Smooth muscle cell (in vitro differentiated cells): ENCODE data around the gene RINT1. TPM values are rescaled to one million over a fixed set of nuclear protein-coding genes. Genes with fewer than 3 reads are reported as not detected.

ENCODE experiments used
- DNase-seq: peaks from one replicate; lab custom pipeline; 2025; ENCODE audit not compliant: unreplicated experiment; lab: John Stamatoyannopoulos, UW
- H2AFZ ChIP-seq: fragments of 200-600 bp; sonication (generic); 2 replicates; pipeline ENCODE4 v1.6.0; 2016; ENCODE audit warnings: antibody characterized with exemption, low read depth, mild to moderate bottlenecking
- H3F3A ChIP-seq: fragments of 200-600 bp; sonication (generic); 2 replicates; pipeline ENCODE4 v1.6.0; 2017; ENCODE audit warnings: antibody characterized with exemption, low read depth
- H3K27ac ChIP-seq: fragments of 200-600 bp; sonication (generic); 2 replicates; pipeline ENCODE4 v1.5.1; 2016; ENCODE audit warnings: low read depth, mild to moderate bottlenecking
- H3K27me3 ChIP-seq: fragments of 200-600 bp; sonication (generic); 2 replicates; pipeline ENCODE4 v1.6.1; 2016; ENCODE audit warnings: low read depth, mild to moderate bottlenecking
- H3K36me3 ChIP-seq: fragments of 200-600 bp; sonication (generic); 2 replicates; pipeline ENCODE4 v1.5.1; 2016; ENCODE audit warnings: low read depth
- H3K4me1 ChIP-seq: fragments of 200-600 bp; sonication (generic); 2 replicates; pipeline ENCODE4 v1.5.1; 2016; ENCODE audit warnings: low read depth
- H3K4me2 ChIP-seq: fragments of 200-600 bp; sonication (generic); 2 replicates; pipeline ENCODE4 v1.6.0; 2016; ENCODE audit warnings: mild to moderate bottlenecking
- H3K4me3 ChIP-seq: fragments of 200-600 bp; sonication (generic); 2 replicates; pipeline ENCODE4 v1.5.1; 2016; ENCODE audit warnings: mild to moderate bottlenecking
- H3K79me2 ChIP-seq: fragments of 200-600 bp; sonication (generic); 2 replicates; pipeline ENCODE4 v1.6.0; 2016; ENCODE audit warnings: low read depth, mild to moderate bottlenecking
- H3K9ac ChIP-seq: fragments of 200-600 bp; sonication (generic); 2 replicates; pipeline ENCODE4 v1.6.0; 2016; ENCODE audit warnings: low read depth
- H3K9me3 ChIP-seq: fragments of 200-600 bp; sonication (generic); replicated peaks from 2 replicates; pipeline ENCODE4 v1.5.1; 2016; ENCODE audit warnings: low read depth
- H4K20me1 ChIP-seq: fragments of 200-600 bp; sonication (generic); 2 replicates; pipeline ENCODE4 v1.6.0; 2016; ENCODE audit warnings: low read depth
- CTCF ChIP-seq: fragments of 200-600 bp; sonication (generic); IDR thresholded peaks from 2 replicates; pipeline ENCODE4 v1.5.1; 2017; ENCODE audit warnings: borderline replicate concordance, mild to moderate bottlenecking, antibody characterized with exemption; ENCODE audit not compliant: insufficient read depth, poor library complexity, severe bottlenecking
- WGBS: methylation state at CpG from one replicate; pipeline ENCODE4 v1.1.7; 2016; ENCODE audit warnings: low lambda C conversion rate; 5-methylcytosine and 5-hydroxymethylcytosine counted together
- polyA plus RNA-seq: library from polyadenylated mRNA; unstranded; fragments of >200 nt; fragmentation: Nextera tagmentation; extraction: Ambion mirVana; gene quantifications from 2 replicates; pipeline ENCODE4 v1.2.1, GENCODE V29; 2016
- total RNA-seq: library from RNA; depleted of rRNA; stranded (reverse); fragments of >200 nt; gene quantifications from 2 replicates; pipeline ENCODE4 v1.2.3, GENCODE V29; 2014

RINT1 gene
- total and polyA plus RNA-seq, 2 experiments from 2014 or later, result 18.9 to 22.4 TPM

DNA sequence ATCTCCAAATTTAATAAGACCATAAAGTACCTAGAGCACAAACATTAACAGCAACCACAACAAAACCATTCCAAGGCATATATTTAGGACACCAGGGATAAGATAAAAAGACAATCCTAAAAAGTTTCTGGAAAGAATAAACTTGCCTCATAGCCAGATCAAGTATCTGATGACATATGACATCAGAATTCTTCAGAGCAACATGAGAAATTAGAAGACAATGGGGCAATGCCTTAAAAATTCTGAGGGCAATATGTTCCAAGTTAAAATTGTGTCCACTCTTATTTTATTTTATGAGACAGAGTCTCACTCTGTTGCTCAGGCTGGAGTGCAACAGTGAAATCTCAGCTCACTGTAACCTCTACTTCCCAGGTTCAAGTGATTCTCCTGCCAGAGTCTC is 46.5 kb downstream of the RINT1 start:
- H3K9ac ChIP-seq, result no peak overlapping the region
- no peaks in the 10 kb centered on the region for H3F3A ChIP-seq
- H3K27ac ChIP-seq, result no peak overlapping the region
- no peaks in the 10 kb centered on the region for H3K79me2 ChIP-seq
- H2AFZ ChIP-seq, result no peak overlapping the region
- H3K27me3 ChIP-seq, result no peaks in the 10 kb centered on the region
- H3K4me3 ChIP-seq, result no peak overlapping the region
- peaks cover 4% of the 10 kb centered on the region for H3K4me1 ChIP-seq
- H3K9me3 ChIP-seq, result no peaks in the 10 kb centered on the region
- no peak overlapping the region for H3K4me2 ChIP-seq
- no peak for DNase-seq
- H4K20me1 ChIP-seq, result no peaks in the 10 kb centered on the region
- no peak for TF ChIP-seq CTCF
- no peaks in the 10 kb centered on the region for H3K36me3 ChIP-seq

DNA sequence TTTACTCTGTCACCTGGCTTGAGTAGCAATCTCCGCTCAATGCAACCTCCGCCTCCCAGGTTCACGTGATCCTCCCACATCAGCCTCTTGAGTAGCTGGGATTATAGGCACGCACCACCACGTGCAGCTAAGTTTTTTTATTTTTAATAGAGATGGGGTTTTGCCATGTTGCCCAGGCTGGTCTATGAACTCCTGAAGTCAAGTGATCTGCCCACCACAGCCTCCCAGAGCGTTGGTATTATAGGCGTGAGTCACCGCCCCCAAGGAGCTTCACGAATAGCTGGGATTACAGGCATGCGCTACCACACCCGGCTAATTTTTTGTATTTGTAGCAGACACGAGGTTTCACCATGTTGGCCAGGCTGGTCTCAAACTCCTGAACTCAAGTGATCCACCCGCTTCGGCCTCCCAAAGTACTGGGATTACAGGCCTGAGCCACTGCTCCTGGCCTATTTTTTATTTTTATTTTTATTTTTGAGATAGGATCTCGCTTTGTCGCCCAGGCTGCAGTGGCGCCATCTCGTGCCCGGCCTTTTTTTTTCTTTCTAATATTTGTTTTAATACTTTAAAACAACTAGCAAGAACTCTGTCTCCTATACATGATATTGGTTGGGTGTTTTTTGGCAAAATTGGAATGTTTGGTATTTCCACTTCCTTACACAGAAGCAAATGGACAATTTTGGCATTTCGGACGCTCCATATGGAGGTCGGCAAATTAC is 48.2 kb downstream of the RINT1 start:
- Histone ChIP-seq H3K4me1 (peaks cover 4% of the 10 kb centered on the region), H3K27me3 (no peaks in the 10 kb centered on the region), H3K27ac (no peak overlapping the region), H3K9ac (no peak overlapping the region), H4K20me1 (no peaks in the 10 kb centered on the region), H3K9me3 (no peaks in the 10 kb centered on the region), H2AFZ (no peak overlapping the region), H3K79me2 (no peaks in the 10 kb centered on the region), H3K4me3 (no peak overlapping the region), H3K4me2 (no peak overlapping the region), H3K36me3 (no peaks in the 10 kb centered on the region), H3F3A (no peaks in the 10 kb centered on the region)
- WGBS, result 67% methylated on average over 22 of the region's 22 CpGs
- peak; percentile 7 for TF ChIP-seq CTCF
- DNase-seq, result no peak

- no peak within 1 kb of the TSS for H2AFZ ChIP-seq
- no peaks in the 10 kb centered on the region for H3K79me2 ChIP-seq
- H3F3A ChIP-seq, result no peaks in the 10 kb centered on the region
- H3K9me3 ChIP-seq, result no peaks in the 10 kb centered on the region
- DNase-seq, result peak; percentile 9
- H3K27ac ChIP-seq, result no peak within 1 kb of the TSS
- no peak for TF ChIP-seq CTCF
- H3K36me3 ChIP-seq, result no peaks in the 10 kb centered on the region
- WGBS, result 14% methylated on average over 36 of the region's 36 CpGs
- peak within 1 kb of the TSS; percentile 43 for H3K4me3 ChIP-seq
- H4K20me1 ChIP-seq, result no peaks in the 10 kb centered on the region
- peak within 1 kb of the TSS; percentile 86 for H3K4me2 ChIP-seq
- H3K9ac ChIP-seq, result no peak within 1 kb of the TSS
- peaks cover 4% of the 10 kb centered on the region for H3K4me1 ChIP-seq
- H3K27me3 ChIP-seq, result no peaks in the 10 kb centered on the region
Measured at GRCh38 chr7:105581066-105581811, 49.2 kb downstream of the RINT1 start, which contains the start of gene EFCAB10. Gene EFCAB10, minus strand, starts transcription at chr7:105581493. Its CDS starts 30 bp downstream, at chr7:105581463.
